ENCODE data around the gene E2F2. TPM values are rescaled to one million over a fixed set of nuclear protein-coding genes. Genes with fewer than 3 reads are reported as not detected.

Gene E2F2
- total RNA-seq, 1 experiment from 2014 or later: 0.89 TPM

DNA sequence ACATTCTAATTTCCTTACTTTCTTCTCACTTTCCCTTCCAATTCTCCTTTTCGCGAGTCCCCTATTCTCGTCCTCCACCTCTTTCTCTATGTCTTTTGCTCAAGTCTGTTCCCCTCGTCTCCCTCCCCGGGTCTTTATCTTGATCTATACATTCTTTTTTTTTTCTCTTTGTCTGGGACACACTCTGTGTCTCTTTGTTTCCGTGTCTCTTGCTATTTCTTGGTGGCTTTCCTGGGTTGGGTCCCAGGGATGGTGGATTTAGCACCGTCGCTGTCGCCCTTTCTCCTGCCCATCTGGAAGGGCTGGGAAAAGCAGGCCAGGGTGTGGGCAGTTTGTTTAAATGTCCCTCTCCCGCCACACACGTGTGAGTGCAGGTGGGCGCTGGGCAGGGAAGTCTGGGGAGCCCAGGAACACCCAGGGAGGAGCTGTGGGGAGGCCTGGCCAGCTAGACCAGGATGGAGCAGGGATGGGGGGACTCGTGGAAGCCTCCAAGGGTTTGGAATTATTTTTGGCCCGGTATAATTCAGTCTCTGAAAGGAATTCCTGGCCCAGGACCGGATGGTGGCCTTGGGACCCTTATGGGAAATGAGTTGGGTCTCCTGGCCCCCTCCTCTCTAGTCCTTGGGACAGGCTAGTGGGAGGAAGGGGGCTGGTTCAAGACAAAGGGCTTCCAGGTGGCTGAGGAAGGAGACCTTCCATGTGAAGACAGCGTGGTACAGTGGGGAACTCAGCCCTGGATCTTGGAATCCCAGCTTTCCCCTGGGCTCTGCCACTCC lies 37.8 kb upstream of the E2F2 start:
- Mint-ChIP-seq H3K27me3 (ENCODE audit: insufficient read depth, unreplicated experiment) (peaks cover 12% of the 10 kb centered on the region), H3K36me3 (ENCODE audit: insufficient read depth, unreplicated experiment) (no peaks in the 10 kb centered on the region), H3K4me3 (ENCODE audit: unreplicated experiment) (no peak overlapping the region), H3K9me3 (ENCODE audit: unreplicated experiment) (no peaks in the 10 kb centered on the region), H3K27ac (ENCODE audit: low read depth, unreplicated experiment) (no peak overlapping the region), H3K4me1 (ENCODE audit: insufficient read depth, unreplicated experiment) (peaks cover 6% of the 10 kb centered on the region)
- TF ChIP-seq, protein P1, sequence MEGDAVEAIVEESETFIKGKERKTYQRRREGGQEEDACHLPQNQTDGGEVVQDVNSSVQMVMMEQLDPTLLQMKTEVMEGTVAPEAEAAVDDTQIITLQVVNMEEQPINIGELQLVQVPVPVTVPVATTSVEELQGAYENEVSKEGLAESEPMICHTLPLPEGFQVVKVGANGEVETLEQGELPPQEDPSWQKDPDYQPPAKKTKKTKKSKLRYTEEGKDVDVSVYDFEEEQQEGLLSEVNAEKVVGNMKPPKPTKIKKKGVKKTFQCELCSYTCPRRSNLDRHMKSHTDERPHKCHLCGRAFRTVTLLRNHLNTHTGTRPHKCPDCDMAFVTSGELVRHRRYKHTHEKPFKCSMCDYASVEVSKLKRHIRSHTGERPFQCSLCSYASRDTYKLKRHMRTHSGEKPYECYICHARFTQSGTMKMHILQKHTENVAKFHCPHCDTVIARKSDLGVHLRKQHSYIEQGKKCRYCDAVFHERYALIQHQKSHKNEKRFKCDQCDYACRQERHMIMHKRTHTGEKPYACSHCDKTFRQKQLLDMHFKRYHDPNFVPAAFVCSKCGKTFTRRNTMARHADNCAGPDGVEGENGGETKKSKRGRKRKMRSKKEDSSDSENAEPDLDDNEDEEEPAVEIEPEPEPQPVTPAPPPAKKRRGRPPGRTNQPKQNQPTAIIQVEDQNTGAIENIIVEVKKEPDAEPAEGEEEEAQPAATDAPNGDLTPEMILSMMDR (IDR thresholded peaks at IDR 0.05; ENCODE audit: unreplicated experiment): no peak
- ChIA-PET POLR2A (no interaction called here), CTCF (interaction anchor here (0.6 kb wide), 1 partner anchor 173 kb away, joined by 3 read pairs; no protein-coding TSS in a partner anchor)
- BruUV-seq (replicated peaks): no TSS peak
- intact Hi-C loops (cut with micrococcal nuclease): no loop called here
- no peak for DNase-seq (ENCODE audit: unreplicated experiment)

GRCh38 chr1:23567996-23568607 lies 37.1 kb upstream of the E2F2 start:
- POLR2A ChIA-PET: no interaction called here
- TF ChIP-seq, protein P1 (IDR thresholded peaks at IDR 0.05; ENCODE audit: unreplicated experiment): no peak
- H3K4me3 Mint-ChIP-seq (ENCODE audit: unreplicated experiment): no peak overlapping the region
- no peak overlapping the region for H3K27ac Mint-ChIP-seq (ENCODE audit: low read depth, unreplicated experiment)
- H3K9me3 Mint-ChIP-seq (ENCODE audit: unreplicated experiment): no peaks in the 10 kb centered on the region
- no TSS peak for BruUV-seq (replicated peaks)
- intact Hi-C loops (cut with micrococcal nuclease): no loop called here
- H3K27me3 Mint-ChIP-seq (ENCODE audit: insufficient read depth, unreplicated experiment): peaks cover 12% of the 10 kb centered on the region
- no peaks in the 10 kb centered on the region for H3K36me3 Mint-ChIP-seq (ENCODE audit: insufficient read depth, unreplicated experiment)
- H3K4me1 Mint-ChIP-seq (ENCODE audit: insufficient read depth, unreplicated experiment): peaks cover 13% of the 10 kb centered on the region
- CTCF ChIA-PET: no interaction called here
- DNase-seq (ENCODE audit: unreplicated experiment): no peak

DNA sequence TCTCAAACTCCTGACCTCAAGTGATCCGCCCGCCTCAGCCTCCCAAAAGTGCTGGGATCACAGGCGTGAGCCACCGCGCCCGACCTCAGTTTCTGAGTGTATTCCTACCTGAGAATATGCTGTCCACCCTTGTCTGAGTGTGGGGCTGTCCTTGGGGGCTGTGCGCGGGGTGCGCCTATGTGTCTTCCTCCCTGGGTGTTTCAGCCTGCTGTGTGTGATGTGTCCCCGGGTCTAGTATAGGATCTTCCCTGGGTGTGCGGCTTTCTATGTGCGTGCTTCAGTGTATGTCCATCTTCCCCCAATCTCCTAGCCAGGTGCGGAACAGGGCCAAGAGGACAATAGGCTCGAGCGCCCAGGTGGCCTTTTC lies 36.6 kb upstream of the E2F2 start:
- intact Hi-C loops (cut with micrococcal nuclease): no loop called here
- POLR2A ChIA-PET: no interaction called here

DNA sequence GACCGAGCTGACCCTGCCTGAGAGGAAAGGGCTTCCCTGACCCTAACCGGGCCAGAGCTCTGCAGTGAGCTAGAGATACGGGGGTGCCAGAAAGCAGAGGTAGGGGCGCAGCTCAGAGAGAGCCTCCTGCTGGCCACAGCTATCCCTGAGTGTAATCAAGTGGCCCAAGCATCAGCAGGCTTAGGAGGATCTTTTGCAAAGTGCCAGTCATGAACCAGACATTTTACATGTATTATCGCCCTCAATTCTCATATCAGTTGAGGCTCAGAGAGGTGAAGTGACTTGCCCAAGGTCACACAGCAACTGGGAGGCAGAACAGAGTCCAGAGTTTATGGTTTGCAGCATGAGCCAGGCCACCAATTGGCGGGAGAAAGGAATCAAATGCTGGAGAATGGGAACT lies 35.3 kb upstream of the E2F2 start:
- intact Hi-C loops (cut with micrococcal nuclease): no loop called here
- Mint-ChIP-seq H3K9me3 (ENCODE audit: unreplicated experiment) (no peaks in the 10 kb centered on the region), H3K4me3 (ENCODE audit: unreplicated experiment) (no peak overlapping the region), H3K27ac (ENCODE audit: low read depth, unreplicated experiment) (no peak overlapping the region), H3K27me3 (ENCODE audit: insufficient read depth, unreplicated experiment) (peaks cover 12% of the 10 kb centered on the region), H3K36me3 (ENCODE audit: insufficient read depth, unreplicated experiment) (no peaks in the 10 kb centered on the region), H3K4me1 (ENCODE audit: insufficient read depth, unreplicated experiment) (peaks cover 24% of the 10 kb centered on the region)
- ChIA-PET POLR2A (interaction anchor here (3.5 to 12.1 kb wide), 2 partner anchors 10 to 23 kb away, joined by 27 to 622 read pairs; no protein-coding TSS in a partner anchor), CTCF (no interaction called here)
- no TSS peak for BruUV-seq (replicated peaks)
- DNase-seq (ENCODE audit: unreplicated experiment): no peak
- TF ChIP-seq, protein P1 (IDR thresholded peaks at IDR 0.05; ENCODE audit: unreplicated experiment): no peak

More for the DNA sequence above, 36.6 kb upstream of the E2F2 start:
- CTCF ChIA-PET: no interaction called here
- H3K4me3 Mint-ChIP-seq (ENCODE audit: unreplicated experiment): no peak overlapping the region
- no peaks in the 10 kb centered on the region for H3K36me3 Mint-ChIP-seq (ENCODE audit: insufficient read depth, unreplicated experiment)
- H3K4me1 Mint-ChIP-seq (ENCODE audit: insufficient read depth, unreplicated experiment): peaks cover 17% of the 10 kb centered on the region
- H3K9me3 Mint-ChIP-seq (ENCODE audit: unreplicated experiment): no peaks in the 10 kb centered on the region
- H3K27ac Mint-ChIP-seq (ENCODE audit: low read depth, unreplicated experiment): no peak overlapping the region
- BruUV-seq (replicated peaks): no TSS peak
- DNase-seq (ENCODE audit: unreplicated experiment): no peak
- TF ChIP-seq, protein P1 (IDR thresholded peaks at IDR 0.05; ENCODE audit: unreplicated experiment): no peak
- H3K27me3 Mint-ChIP-seq (ENCODE audit: insufficient read depth, unreplicated experiment): peaks cover 12% of the 10 kb centered on the region

All from MCF 10A (cell line).